ENCODE results near the gene TNKS2. TPM values are rescaled to one million over a fixed set of nuclear protein-coding genes. Genes with fewer than 3 reads are reported as not detected.
A peak's percentile ranks its signal among the peaks of the same experiment; 100 is the strongest.

Gene TNKS2
- total and polyA plus RNA-seq, 2 of the 13 experiments (the other 11 are each of a cell fraction or from before 2014, with no cell fraction given) = 15.2 to 19.4 TPM

DNA sequence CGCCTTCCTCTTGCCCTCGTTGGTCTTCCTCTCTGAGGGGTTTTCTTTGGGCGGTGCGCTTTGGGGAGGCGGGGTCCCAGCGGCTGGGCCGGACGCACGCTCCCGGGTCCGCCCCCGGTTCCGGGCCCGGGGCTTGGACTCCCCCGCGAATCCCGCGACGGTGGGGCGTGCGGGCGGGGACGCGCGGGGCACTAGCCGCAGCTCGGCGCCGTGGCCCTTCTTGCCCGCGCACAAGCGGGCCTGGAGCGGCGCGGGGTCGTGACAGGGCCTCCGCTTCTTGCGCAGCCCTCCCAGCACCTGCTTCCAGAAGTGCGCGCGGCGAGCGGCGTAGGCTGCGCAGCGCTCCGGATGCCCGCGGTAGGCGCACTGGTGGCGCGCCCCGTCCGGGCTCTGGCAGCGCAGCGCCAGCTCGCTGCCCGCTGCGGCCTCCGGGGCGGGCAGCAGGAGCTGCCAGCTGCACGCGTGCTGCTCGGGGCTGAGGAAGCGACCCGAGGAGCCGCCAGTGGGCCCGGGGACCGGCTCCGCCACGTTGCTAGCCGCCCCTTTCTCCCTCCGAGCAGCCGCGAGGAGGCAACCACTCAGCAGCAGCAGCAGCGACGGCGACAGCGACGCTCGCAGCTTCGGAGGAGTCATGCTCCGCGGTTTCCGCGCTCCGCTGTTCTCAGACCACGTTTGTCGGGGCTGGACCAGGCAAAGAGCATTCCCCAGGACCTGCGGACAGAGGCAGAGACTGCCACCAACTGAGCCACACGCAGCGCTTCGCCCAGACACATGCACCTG, 110.3 kb downstream of the TNKS2 start (continued):
- TF ChIP-seq, protein P1, sequence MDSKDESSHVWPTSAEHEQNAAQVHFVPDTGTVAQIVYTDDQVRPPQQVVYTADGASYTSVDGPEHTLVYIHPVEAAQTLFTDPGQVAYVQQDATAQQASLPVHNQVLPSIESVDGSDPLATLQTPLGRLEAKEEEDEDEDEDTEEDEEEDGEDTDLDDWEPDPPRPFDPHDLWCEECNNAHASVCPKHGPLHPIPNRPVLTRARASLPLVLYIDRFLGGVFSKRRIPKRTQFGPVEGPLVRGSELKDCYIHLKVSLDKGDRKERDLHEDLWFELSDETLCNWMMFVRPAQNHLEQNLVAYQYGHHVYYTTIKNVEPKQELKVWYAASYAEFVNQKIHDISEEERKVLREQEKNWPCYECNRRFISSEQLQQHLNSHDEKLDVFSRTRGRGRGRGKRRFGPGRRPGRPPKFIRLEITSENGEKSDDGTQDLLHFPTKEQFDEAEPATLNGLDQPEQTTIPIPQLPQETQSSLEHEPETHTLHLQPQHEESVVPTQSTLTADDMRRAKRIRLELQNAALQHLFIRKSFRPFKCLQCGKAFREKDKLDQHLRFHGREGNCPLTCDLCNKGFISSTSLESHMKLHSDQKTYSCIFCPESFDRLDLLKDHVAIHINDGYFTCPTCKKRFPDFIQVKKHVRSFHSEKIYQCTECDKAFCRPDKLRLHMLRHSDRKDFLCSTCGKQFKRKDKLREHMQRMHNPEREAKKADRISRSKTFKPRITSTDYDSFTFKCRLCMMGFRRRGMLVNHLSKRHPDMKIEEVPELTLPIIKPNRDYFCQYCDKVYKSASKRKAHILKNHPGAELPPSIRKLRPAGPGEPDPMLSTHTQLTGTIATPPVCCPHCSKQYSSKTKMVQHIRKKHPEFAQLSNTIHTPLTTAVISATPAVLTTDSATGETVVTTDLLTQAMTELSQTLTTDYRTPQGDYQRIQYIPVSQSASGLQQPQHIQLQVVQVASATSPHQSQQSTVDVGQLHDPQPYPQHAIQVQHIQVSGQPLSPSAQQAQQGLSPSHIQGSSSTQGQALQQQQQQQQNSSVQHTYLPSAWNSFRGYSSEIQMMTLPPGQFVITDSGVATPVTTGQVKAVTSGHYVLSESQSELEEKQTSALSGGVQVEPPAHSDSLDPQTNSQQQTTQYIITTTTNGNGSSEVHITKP (CRISPR knock-in tag; IDR thresholded peaks at IDR 0.05; ENCODE audit: low read depth) = no peak
- TF ChIP-seq ZBTB3 (CRISPR knock-in tag; IDR thresholded peaks at IDR 0.05; ENCODE audit: borderline replicate concordance, low read depth) = no peak
- no peak for TF ChIP-seq ZNF251 (CRISPR knock-in tag; IDR thresholded peaks at IDR 0.05)
- TF ChIP-seq TEAD2 (CRISPR knock-in tag; IDR thresholded peaks at IDR 0.05) = no peak
- 0 out of 2 replicates have a peak, but pooled peaks have one; percentile 65 for TF ChIP-seq ZNF792 (CRISPR knock-in tag; IDR thresholded peaks at IDR 0.05)
- no peak for TF ChIP-seq NFE2 (CRISPR knock-in tag; IDR thresholded peaks at IDR 0.05)
- no peak for TF ChIP-seq RARG (CRISPR knock-in tag; IDR thresholded peaks at IDR 0.05; ENCODE audit: low read depth)
- TF ChIP-seq TGIF2 (CRISPR knock-in tag; IDR thresholded peaks at IDR 0.05) = no peak
- TF ChIP-seq SMAD9 (CRISPR knock-in tag; IDR thresholded peaks at IDR 0.05) = peak; percentile 91; the same call in 1 of the 2 replicates
- 0 out of 2 replicates have a peak, but pooled peaks have one; percentile 52 for TF ChIP-seq TSC22D2 (CRISPR knock-in tag; IDR thresholded peaks at IDR 0.05; ENCODE audit: borderline replicate concordance)
- peak; percentile 57; the same call in 1 of the 2 replicates for TF ChIP-seq FOXK1 (CRISPR knock-in tag; IDR thresholded peaks at IDR 0.05; ENCODE audit: borderline replicate concordance, low read depth)
- TF ChIP-seq, protein P2, sequence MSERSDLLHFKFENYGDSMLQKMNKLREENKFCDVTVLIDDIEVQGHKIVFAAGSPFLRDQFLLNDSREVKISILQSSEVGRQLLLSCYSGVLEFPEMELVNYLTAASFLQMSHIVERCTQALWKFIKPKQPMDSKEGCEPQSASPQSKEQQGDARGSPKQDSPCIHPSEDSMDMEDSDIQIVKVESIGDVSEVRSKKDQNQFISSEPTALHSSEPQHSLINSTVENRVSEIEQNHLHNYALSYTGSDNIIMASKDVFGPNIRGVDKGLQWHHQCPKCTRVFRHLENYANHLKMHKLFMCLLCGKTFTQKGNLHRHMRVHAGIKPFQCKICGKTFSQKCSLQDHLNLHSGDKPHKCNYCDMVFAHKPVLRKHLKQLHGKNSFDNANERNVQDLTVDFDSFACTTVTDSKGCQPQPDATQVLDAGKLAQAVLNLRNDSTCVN (CRISPR knock-in tag; IDR thresholded peaks at IDR 0.05; ENCODE audit: borderline replicate concordance) = peak; percentile 21; the same call in 1 of the 2 replicates
- TF ChIP-seq RFXANK (CRISPR knock-in tag; IDR thresholded peaks at IDR 0.05) = no peak
- no peak for TF ChIP-seq ZNF567 (CRISPR knock-in tag; IDR thresholded peaks at IDR 0.05; ENCODE audit: borderline replicate concordance)
- peak; percentile 12; the same call in 1 of the 2 replicates for TF ChIP-seq HOXD1 (CRISPR knock-in tag; IDR thresholded peaks at IDR 0.05)
- TF ChIP-seq GATA4 (IDR thresholded peaks at IDR 0.05; ENCODE audit: borderline replicate concordance, low read depth) = no peak
- TF ChIP-seq PLRG1 (conservative IDR thresholded peaks at IDR 0.05) = no peak
- TF ChIP-seq, protein P3, sequence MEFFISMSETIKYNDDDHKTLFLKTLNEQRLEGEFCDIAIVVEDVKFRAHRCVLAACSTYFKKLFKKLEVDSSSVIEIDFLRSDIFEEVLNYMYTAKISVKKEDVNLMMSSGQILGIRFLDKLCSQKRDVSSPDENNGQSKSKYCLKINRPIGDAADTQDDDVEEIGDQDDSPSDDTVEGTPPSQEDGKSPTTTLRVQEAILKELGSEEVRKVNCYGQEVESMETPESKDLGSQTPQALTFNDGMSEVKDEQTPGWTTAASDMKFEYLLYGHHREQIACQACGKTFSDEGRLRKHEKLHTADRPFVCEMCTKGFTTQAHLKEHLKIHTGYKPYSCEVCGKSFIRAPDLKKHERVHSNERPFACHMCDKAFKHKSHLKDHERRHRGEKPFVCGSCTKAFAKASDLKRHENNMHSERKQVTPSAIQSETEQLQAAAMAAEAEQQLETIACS (CRISPR knock-in tag; IDR thresholded peaks at IDR 0.05) = no peak; the same call in none of the 2 replicates
- TF ChIP-seq, protein P4, sequence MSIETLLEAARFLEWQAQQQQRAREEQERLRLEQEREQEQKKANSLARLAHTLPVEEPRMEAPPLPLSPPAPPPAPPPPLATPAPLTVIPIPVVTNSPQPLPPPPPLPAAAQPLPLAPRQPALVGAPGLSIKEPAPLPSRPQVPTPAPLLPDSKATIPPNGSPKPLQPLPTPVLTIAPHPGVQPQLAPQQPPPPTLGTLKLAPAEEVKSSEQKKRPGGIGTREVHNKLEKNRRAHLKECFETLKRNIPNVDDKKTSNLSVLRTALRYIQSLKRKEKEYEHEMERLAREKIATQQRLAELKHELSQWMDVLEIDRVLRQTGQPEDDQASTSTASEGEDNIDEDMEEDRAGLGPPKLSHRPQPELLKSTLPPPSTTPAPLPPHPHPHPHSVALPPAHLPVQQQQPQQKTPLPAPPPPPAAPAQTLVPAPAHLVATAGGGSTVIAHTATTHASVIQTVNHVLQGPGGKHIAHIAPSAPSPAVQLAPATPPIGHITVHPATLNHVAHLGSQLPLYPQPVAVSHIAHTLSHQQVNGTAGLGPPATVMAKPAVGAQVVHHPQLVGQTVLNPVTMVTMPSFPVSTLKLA (IDR thresholded peaks at IDR 0.05) = no peak
- TF ChIP-seq POGZ (CRISPR knock-in tag; IDR thresholded peaks at IDR 0.05) = peak; percentile 98
- no peak for TF ChIP-seq RAD51 (IDR thresholded peaks at IDR 0.05; ENCODE audit: borderline replicate concordance)
